NCI-H146 (cell line): ENCODE data around the gene NEUROD4.
"Not testable (repeated sequence)": the region's sequence is repeated elsewhere in the genome, so short reads cannot be mapped to it uniquely, and the experiment has no call there.

Source experiments
- DNase-seq: peaks from one replicate; lab custom pipeline; 2025; lab: John Stamatoyannopoulos, UW

The NEUROD4 gene, protein sequence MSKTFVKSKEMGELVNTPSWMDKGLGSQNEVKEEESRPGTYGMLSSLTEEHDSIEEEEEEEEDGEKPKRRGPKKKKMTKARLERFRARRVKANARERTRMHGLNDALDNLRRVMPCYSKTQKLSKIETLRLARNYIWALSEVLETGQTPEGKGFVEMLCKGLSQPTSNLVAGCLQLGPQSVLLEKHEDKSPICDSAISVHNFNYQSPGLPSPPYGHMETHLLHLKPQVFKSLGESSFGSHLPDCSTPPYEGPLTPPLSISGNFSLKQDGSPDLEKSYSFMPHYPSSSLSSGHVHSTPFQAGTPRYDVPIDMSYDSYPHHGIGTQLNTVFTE

DNA sequence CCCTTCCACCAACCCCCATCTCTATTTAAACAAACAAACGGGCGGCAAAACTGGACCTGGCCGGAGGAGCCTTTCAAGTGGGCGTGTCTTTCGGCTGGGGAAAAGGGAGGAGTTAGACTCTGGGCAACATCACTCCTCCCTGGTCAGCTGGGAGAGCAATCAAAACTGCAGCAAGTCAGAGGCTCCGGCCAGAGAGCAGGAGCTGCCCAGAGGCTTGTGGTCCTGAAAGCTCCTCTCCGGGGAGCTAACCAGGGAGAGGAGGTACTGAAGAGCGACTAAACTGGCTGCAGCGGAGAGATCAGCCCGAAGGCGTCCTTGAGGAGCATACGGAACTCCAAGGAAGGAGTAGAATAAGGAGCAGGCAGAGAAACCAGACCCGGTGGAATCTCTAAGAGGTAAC lies at the start of gene NEUROD4:
NEUROD4 (plus strand) TSS at position 191 of the 400 bp plus-strand sequence. CDS start 6,466 bp downstream, outside the sequence.
- DNase-seq: no peak

GRCh38 chr12:54970741-54971140 lies 49.0 kb upstream of the NEUROD4 start:
- DNase-seq: no peak

GRCh38 chr12:54973556-54973955 lies 46.2 kb upstream of the NEUROD4 start:
- no peak for DNase-seq

- DNase-seq: no peak
Measured at GRCh38 chr12:54974279-54974678, 45.5 kb upstream of the NEUROD4 start.

- DNase-seq: no peak
Measured at GRCh38 chr12:54975272-54975671, 44.5 kb upstream of the NEUROD4 start.

GRCh38 chr12:54975875-54976274 lies 43.9 kb upstream of the NEUROD4 start:
- no peak for DNase-seq

DNA sequence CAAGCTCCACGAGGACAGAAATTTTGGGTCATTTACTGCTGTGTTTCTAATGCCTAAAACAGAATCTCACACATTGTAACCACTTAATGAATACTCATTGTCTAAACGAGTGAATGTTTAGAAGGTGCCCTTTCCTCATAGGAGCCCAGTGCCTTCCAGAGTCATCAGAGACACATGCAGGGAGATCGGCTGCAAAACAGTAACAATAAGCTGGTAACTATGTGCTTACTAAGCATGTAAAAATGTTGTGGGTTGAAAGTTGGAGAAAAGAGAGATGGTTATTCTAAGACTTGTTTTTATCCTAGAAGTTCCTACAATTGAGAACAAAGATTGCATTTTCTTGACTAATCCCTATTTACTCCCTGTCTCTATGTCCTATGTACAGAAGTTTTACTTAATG lies 42.6 kb upstream of the NEUROD4 start:
- DNase-seq: no peak

- DNase-seq: no peak
Measured at GRCh38 chr12:54977857-54978256, 41.9 kb upstream of the NEUROD4 start.

DNA sequence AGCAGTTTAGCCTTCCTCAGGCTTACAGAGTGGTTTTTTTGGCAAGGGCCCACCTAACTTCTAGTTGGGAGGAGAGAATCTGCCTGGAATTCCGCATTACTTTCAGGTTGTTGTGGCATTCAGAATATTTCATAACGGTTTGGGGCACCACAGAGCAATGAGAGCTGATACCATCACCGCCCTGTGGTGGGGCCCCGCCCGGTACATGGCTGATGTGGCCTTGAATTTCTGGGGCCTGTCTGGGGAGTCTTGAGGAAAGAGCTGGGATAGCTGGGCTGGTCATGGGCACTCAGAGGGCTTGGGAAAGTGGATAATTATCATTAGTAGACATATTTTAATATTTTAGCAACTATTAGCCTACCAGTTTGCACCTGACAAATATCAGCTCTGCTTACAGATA lies 39.4 kb upstream of the NEUROD4 start:
- no peak for DNase-seq

- DNase-seq: no peak
Measured at GRCh38 chr12:54981796-54982195, 38.0 kb upstream of the NEUROD4 start.

GRCh38 chr12:54983536-54984101 lies 36.2 kb upstream of the NEUROD4 start:
- no peak for DNase-seq

DNA sequence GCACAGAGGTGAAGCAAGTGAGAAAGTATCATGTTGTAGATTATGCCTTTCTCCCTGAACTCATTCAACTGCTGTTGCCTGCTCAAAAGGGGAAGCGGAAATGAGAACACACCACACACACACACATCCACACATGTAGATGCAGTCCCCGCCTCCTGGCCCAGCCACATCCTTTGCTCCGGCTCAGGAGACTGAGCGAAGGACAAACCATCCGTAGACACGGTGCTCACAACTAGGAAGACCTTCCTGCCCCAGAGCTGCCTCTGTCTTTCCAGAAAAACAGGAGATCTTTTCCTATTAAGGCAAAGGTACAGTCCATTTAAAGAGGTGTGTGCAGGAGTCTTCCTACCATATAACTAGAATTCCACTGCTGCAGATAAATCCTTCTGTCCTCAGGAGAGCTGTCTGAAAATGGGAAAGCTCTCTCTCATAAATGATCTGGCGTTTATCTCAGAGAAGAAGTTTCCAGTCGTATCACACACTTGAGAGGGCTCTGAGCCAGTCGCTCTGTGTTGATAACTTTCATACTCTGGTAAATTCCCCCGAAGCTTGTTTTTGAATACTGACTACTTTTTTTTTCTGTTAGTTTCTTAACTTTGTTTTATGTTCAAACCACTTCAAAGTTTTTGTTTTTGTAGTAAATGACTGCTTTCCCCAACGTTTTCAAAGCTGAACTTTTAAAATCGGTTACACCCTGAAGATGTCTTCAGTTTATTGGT lies 35.0 kb upstream of the NEUROD4 start, which contains the start of gene TESPA1:
TESPA1 (minus strand) TSS at position 105 of the 719 bp plus-strand sequence. CDS start 10,200 bp downstream, outside the sequence.
- no peak for DNase-seq

- DNase-seq: not testable (repeated sequence)
Measured at GRCh38 chr12:54986773-54987172, 33.0 kb upstream of the NEUROD4 start.

- no peak for DNase-seq
Measured at GRCh38 chr12:54987611-54988231, 32.1 kb upstream of the NEUROD4 start.

GRCh38 chr12:54988402-54989054 lies 31.2 kb upstream of the NEUROD4 start:
- no peak for DNase-seq

GRCh38 chr12:54989829-54990228 lies 29.9 kb upstream of the NEUROD4 start:
- DNase-seq: no peak

- DNase-seq: no peak
Measured at GRCh38 chr12:54991161-54991990, 28.4 kb upstream of the NEUROD4 start.

- DNase-seq: no peak
Measured at GRCh38 chr12:54991991-54992375, 27.8 kb upstream of the NEUROD4 start.

GRCh38 chr12:54993181-54993835 lies 26.5 kb upstream of the NEUROD4 start:
- peak; percentile 75 for DNase-seq

- DNase-seq: no peak
Measured at GRCh38 chr12:54996205-54996604, 23.6 kb upstream of the NEUROD4 start.
